ENCODE results near the gene GK.
"Not testable (repeated sequence)": the region's sequence is repeated elsewhere in the genome, so short reads cannot be mapped to it uniquely, and the experiment has no call there.

GK gene

DNA sequence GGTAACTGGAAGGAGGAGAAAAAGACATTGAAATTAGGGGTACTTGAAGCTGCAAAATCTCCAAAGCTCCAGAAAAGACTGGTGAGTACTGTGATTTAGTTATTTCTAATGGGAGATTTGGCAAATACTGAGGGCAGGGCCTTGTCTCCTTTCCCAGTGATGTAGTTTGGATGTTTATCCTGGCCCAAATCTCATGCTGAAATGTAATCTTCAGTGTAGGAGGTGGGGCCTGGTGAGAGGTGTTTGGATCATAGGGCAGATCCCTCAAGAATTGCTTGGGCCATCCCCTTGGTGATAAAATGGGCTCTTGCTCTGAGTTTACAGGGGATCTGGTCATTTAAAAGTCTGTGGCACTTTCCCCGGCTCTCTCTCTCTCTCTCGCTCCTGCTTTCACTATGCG lies 33.1 kb upstream of the GK start:
- no peak overlapping the region for H3K4me3 ChIP-seq (ENCODE audit: low read depth, low read length)
- TF ChIP-seq, protein P1, sequence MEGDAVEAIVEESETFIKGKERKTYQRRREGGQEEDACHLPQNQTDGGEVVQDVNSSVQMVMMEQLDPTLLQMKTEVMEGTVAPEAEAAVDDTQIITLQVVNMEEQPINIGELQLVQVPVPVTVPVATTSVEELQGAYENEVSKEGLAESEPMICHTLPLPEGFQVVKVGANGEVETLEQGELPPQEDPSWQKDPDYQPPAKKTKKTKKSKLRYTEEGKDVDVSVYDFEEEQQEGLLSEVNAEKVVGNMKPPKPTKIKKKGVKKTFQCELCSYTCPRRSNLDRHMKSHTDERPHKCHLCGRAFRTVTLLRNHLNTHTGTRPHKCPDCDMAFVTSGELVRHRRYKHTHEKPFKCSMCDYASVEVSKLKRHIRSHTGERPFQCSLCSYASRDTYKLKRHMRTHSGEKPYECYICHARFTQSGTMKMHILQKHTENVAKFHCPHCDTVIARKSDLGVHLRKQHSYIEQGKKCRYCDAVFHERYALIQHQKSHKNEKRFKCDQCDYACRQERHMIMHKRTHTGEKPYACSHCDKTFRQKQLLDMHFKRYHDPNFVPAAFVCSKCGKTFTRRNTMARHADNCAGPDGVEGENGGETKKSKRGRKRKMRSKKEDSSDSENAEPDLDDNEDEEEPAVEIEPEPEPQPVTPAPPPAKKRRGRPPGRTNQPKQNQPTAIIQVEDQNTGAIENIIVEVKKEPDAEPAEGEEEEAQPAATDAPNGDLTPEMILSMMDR (IDR thresholded peaks at IDR 0.05; ENCODE audit: low read depth, low read length, missing control alignments), result no peak
- no peak for DNase-seq (ENCODE audit: low read depth)

DNA sequence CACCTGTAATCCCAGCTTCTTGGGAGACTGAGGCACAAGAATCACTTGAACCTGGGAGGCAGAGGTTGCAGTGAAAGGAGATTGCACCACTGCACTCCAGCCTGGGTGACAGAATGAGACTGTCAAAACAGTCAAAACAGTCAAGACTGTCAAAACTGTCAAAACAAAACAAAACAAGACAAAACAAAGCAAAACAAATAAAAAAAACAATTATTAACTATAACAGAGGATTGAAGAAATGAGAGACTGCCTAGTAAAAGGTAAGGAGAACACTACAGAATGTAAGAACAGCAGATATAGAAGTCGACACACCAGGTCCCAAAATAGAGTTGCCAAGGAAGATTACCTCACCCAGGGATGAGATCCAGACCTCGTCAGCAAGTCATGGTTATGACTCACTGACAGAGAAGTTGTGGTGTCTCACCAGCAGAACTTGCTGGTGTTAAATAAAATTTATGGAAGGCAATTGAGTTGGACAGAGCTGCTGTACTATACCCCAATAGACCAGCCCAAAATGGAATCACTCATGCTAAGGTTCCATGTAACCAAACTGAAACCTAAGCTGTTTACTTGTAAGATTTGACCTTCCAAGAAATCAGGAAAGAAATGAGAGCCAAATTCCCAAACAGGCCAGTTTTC lies 32.1 kb upstream of the GK start:
- no peak for DNase-seq (ENCODE audit: low read depth)
- no peak overlapping the region for H3K4me3 ChIP-seq (ENCODE audit: low read depth, low read length)
- TF ChIP-seq, protein P1 (IDR thresholded peaks at IDR 0.05; ENCODE audit: low read depth, low read length, missing control alignments), result no peak

DNA sequence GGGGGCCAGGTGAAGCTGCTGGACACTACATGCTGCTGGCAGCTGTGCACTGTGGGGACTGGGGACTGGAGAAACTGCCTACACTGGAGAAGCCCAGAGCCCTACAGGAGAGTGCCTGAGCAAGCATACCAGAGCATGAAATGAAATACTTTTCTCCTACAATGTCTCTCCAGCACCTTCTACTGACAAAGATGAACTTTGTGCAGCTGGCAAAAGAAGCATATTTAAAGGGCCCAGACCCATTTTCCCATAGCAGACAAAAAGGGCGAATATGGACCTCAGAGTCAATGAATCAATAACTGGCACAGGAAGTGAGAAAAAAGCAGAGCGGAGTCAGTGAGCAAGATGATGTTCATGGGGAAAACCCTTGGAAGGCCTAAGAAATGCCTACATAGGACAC lies 30.9 kb upstream of the GK start:
- no peak for DNase-seq (ENCODE audit: low read depth)
- no peak overlapping the region for H3K4me3 ChIP-seq (ENCODE audit: low read depth, low read length)
- TF ChIP-seq, protein P1 (IDR thresholded peaks at IDR 0.05; ENCODE audit: low read depth, low read length, missing control alignments), result no peak

DNA sequence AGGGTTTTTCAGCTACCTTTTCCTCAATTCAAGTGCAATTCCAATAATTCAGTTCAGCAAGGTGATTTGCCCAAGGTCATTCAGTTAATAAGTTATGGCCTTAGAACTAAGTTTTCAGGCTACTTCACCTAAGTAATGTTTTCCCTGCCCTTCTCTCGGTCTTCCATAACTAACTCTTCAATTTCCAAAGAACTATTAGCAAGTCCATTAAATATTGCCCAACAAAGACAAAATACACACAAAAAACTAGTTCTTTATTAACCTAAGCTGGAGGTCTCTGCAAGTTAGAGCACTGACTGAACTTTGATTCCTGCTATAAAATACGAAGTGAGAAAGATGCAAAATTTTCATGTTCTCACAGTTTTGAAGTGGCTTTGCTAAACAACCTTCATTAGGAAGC lies 26.8 kb upstream of the GK start:
- no peak for DNase-seq (ENCODE audit: low read depth)
- TF ChIP-seq, protein P1 (IDR thresholded peaks at IDR 0.05; ENCODE audit: low read depth, low read length, missing control alignments), result no peak
- no peak overlapping the region for H3K4me3 ChIP-seq (ENCODE audit: low read depth, low read length)

DNA sequence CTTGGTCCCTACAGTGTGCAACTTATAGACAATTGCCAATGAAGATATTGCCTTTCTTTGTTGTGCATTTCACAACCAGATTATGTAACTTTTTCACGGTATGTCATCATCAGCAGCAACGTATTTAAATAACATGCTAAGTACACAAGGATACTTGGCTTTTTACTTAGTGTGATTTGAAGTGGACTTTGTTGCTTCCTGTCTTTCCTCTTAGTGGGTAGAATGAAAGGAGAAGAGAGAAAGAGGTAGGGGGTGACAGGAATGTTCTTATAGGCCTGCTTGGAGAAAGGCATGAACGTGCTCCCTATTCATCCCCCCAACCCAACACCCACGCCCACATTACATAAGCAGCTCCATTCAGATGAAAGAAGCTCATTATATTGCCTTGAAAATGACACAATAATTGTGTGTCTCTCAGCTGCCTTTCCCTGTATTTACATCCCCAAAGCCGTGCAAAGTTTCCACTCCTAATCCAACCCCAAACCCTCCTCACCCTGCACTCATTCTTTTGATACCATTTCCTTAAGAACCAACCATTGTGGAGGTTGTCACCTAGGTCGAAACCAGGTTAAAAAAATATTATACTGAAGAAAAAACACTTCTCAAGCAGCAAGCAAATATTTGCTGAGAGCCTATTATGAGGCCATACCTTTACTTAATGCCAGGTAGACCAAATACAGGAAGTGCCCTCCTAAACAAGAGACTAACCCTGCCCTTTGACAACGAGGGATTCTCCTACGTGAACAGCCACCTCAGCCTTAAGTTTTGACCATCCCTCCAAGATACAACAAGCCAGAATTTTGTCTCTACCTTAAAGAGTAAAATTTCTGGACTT lies 25.2 kb upstream of the GK start:
- no peak for DNase-seq (ENCODE audit: low read depth)

DNA sequence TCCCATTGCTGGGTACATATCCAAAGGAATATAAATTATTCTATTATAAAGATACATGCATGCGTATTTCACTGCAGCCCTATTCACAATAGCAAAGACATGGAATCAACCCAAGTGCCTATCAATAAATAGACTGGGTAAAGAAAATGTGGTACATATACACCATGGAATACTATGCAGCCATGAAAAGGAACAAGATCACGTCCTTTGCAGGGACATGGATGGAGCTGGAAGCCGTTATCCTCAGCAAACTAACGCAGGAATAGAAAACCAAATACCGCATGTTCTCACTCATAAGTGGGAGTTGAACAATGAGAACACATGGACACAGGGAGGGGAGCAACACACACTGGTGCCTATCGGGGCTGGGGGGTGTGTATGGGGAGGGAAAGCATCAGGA lies 19.2 kb upstream of the GK start:
- DNase-seq (ENCODE audit: low read depth); H3K4me3 ChIP-seq (ENCODE audit: low read depth, low read length): not testable (repeated sequence)

More for the DNA sequence above, 25.2 kb upstream of the GK start:
- TF ChIP-seq, protein P1 (IDR thresholded peaks at IDR 0.05; ENCODE audit: low read depth, low read length, missing control alignments), result no peak
- H3K4me3 ChIP-seq (ENCODE audit: low read depth, low read length), result no peak overlapping the region

DNA sequence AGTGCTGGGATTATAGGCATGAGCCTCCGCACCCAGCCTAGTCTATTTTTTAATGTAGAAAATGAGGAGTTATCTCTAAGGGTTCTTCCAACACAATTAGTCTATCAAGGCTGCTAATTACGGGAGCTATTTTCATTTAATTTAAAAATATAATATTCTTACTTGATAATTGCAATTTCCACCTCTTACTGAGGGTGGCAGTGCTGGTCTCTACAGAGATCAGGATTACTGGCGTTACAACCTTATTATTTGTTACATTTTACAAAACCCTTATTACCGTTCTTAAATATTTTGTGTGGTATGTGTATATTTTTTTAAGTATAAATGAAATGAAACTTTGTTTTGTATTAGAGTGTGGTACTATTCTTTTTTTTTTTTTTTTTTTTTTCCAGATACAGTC lies 17.6 kb upstream of the GK start:
- TF ChIP-seq, protein P1 (IDR thresholded peaks at IDR 0.05; ENCODE audit: low read depth, low read length, missing control alignments), result no peak
- H3K4me3 ChIP-seq (ENCODE audit: low read depth, low read length), result no peak overlapping the region
- DNase-seq (ENCODE audit: low read depth), result no peak

Data from GM12864 (cell line).